Measurements from ENCODE around the gene MRGPRD. TPM values are rescaled to one million over a fixed set of nuclear protein-coding genes. Genes with fewer than 3 reads are reported as not detected.
"Not testable (repeated sequence)": the region's sequence is repeated elsewhere in the genome, so short reads cannot be mapped to it uniquely, and the experiment has no call there.

MRGPRD gene
- total RNA-seq, 1 donor from 2014 or later = not detected

DNA sequence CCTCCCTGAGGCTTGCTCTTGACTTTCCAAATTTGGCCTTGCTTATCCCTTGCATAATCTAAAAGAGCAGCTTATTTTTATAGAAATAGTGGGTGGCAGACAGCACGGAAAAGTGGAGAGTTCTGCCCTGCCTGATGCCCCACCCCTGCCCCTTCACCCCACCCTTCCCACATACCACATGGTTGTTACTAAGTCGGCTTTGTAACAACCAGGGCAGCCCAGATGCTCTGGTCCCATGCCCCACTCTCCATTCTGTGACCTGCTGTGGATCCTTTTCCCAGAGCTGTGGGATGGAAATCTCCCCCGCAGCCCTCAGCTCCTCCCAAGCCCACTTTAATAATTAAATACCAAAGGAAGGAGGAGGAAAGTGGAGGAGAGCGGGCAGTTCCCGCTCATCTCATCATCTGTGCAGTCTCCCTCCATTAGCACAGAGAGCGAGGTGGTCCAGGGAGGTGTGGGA is 21.4 kb upstream of the MRGPRD start:
- TF ChIP-seq, protein P1, sequence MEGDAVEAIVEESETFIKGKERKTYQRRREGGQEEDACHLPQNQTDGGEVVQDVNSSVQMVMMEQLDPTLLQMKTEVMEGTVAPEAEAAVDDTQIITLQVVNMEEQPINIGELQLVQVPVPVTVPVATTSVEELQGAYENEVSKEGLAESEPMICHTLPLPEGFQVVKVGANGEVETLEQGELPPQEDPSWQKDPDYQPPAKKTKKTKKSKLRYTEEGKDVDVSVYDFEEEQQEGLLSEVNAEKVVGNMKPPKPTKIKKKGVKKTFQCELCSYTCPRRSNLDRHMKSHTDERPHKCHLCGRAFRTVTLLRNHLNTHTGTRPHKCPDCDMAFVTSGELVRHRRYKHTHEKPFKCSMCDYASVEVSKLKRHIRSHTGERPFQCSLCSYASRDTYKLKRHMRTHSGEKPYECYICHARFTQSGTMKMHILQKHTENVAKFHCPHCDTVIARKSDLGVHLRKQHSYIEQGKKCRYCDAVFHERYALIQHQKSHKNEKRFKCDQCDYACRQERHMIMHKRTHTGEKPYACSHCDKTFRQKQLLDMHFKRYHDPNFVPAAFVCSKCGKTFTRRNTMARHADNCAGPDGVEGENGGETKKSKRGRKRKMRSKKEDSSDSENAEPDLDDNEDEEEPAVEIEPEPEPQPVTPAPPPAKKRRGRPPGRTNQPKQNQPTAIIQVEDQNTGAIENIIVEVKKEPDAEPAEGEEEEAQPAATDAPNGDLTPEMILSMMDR (conservative IDR thresholded peaks at IDR 0.05; ENCODE audit: low read depth, low read length) = no peak
- no peak for DNase-seq (ENCODE audit: low read depth)
- H3K4me3 ChIP-seq (ENCODE audit: low read depth, low read length) = no peak overlapping the region

DNA sequence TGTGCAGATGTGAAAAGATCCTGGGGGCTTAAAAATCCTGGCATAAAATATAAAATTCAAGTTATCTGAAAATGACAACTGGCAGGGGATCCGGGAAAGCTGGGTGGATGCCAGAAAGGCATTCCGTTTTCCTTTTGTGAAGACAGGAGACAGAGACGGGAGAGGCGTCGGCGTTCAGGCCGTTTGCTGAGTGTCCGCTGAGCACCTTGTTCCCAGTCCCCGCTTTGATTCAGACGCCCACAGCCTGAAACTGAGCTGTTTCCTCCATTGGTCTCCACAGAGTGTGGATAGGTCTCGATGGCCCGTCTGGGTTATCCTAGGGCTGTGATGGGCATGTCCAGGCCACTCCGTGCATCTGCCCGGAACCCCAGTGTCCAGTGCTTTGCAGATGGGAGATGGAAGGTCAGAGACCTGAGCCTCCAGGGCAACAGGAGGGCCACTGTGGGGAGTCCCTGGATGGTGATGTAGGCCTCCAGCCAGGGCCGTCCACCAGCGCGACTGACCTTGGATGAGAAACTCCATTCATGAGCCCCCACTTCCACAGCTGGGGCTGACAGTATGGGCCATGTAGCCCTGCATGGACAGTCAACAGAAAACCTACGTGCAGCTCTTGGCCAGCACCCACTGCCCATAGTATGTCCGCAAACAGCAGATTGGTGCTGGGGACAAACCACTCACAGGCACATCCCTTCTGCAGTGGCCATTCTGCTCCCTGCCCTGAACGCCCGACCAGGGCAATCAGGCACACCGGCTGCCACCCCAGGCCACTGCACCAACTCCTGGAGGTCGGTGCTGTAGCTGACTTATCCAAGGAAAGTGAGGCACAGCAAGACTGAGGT is 20.7 kb upstream of the MRGPRD start:
- no peak for DNase-seq (ENCODE audit: low read depth)
- TF ChIP-seq, protein P1 (conservative IDR thresholded peaks at IDR 0.05; ENCODE audit: low read depth, low read length) = no peak
- H3K4me3 ChIP-seq (ENCODE audit: low read depth, low read length) = no peak overlapping the region

DNA sequence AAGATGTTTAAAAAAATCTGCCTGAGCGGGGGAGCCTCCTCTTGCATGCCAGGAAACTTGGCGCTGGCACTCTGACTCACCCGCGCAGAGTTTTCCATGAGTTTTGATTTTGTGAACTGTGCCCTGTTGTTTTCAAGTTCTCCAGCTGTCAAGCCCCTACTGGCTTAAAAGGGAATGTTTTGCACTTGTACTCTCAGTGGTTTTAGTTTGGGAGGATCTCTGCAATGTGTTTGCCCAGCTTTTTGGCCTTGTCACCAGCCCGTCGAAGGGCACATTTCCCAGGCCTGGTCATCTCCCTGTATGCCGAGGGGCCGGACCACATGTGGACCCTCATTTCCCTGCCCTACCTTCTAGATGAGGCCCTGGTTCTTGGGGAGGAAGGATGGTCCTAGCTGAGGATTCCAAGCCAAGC is 20.1 kb upstream of the MRGPRD start:
- TF ChIP-seq, protein P1 (conservative IDR thresholded peaks at IDR 0.05; ENCODE audit: low read depth, low read length) = peak; percentile 60
- DNase-seq (ENCODE audit: low read depth) = no peak
- H3K4me3 ChIP-seq (ENCODE audit: low read depth, low read length) = no peak overlapping the region

DNA sequence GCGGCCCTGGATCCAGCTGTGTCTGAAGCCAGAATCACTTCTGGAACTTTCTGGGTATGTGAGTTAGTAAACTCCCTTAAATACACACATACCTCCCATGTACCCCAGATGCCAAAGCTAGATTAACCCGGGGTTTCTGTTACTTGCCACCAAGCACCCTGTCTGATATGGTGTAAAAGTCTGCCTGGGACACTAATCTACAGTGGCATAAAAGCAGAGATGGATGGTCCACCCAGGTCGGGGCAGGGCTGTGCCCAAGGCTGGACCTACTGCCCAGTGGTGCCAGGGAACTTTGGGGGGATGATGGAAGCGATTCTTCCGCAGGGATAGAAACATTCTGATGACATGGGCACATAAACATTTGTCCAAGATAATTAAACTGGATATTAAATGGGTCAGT is 19.6 kb upstream of the MRGPRD start:
- H3K4me3 ChIP-seq (ENCODE audit: low read depth, low read length) = no peak overlapping the region
- no peak for DNase-seq (ENCODE audit: low read depth)
- TF ChIP-seq, protein P1 (conservative IDR thresholded peaks at IDR 0.05; ENCODE audit: low read depth, low read length) = no peak

DNA sequence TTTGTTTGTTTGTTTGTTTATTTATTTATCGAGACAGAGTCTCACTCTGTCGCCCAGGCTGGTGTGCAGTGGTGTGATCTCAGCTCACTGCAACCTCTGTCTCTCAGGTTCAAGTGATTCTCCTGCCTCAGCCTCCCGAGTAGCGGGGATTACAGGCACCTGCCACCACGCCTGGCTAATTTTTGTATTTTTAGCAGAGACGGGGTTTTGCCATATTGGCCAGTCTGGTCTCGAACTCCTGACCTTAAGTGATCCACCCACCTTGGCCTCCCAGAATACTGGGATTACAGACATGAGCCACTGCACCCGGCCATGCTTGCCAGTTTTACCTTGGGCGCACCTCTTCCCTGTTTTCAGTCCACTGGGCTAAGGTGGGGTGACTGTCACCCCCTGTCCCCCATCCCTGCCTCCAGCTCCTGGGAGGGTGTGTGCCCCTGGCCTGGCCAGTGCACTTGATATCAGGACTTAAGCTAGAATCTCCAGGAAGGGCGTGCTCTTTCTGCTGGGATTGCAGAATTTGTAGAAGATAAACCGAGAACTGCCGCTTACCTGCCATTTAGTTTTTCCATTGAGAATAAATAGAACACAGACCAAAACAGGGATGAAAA is 19.1 kb upstream of the MRGPRD start:
- not testable (repeated sequence) for H3K4me3 ChIP-seq (ENCODE audit: low read depth, low read length); DNase-seq (ENCODE audit: low read depth)

DNA sequence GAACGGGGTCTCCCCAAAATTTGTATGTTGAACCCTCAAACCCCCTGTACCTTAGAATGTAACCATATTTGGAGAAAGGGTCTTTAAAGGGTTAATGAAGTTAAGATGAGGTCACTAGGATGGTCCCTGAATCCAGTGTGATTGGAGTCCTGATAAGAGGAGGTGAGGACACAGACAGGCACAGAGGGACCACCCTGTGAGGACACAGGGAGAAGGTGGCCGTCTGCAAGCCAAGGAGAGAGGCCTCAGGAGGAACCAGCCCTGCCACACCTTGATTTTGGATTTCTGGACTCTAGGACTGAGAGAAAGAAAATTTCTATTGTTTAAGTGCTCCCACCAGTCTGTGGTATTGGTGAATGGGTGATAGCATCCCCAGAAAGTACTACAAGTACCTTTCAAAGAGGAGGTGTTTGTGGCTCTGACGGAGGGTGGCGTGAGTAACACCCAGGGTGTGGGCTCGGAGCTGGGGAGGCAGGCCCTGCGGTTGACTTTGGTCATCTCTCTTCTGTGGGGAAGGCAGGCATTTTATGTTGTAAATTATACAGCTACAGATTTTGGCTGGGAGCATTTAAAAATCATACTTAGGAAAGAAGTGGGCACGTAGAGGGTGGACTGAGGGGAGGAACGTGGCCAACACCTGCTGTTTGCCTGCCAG is 18.4 kb upstream of the MRGPRD start:
- no peak overlapping the region for H3K4me3 ChIP-seq (ENCODE audit: low read depth, low read length)
- no peak for DNase-seq (ENCODE audit: low read depth)
- TF ChIP-seq, protein P1 (conservative IDR thresholded peaks at IDR 0.05; ENCODE audit: low read depth, low read length) = no peak

DNA sequence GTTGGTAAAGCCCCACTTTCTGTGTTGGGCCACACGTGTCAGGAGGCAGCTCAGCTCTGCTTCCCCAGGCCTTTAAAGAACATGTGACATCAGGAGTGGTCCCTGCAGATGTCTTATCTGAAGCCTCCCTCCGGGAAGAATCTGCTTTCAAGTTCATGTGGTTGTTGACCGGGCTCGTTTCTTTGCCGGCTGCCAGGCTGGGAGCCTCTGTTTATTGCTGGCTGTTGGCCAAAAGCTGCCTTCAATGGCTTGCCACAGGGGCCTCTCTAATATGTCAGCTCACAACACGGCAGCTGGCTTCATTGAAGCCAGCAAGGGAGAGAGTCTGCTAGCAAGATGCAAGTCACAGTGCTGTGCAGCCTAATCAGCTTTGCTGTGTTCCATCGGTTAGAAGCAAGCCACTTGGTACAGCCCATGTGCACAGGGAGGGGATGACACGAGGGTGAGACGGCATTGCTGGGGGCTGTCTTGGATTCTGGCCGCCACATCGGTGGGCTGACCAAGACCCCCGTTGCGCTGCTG is 17.7 kb upstream of the MRGPRD start:
- no peak overlapping the region for H3K4me3 ChIP-seq (ENCODE audit: low read depth, low read length)
- no peak for DNase-seq (ENCODE audit: low read depth)
- TF ChIP-seq, protein P1 (conservative IDR thresholded peaks at IDR 0.05; ENCODE audit: low read depth, low read length) = no peak

All from epithelial cell of proximal tubule (primary cell).